ENCODE results near the gene ADI1.

The ADI1 gene

GRCh38 chr2:3451926-3452671 lies 67.2 kb downstream of the ADI1 start:
- Histone ChIP-seq H4K20me1 (ENCODE audit: insufficient read depth, low read length) (no peaks in the 10 kb centered on the region), H2AFZ (ENCODE audit: low read length) (no peak overlapping the region), H3K27me3 (ENCODE audit: insufficient read depth, low read length) (no peaks in the 10 kb centered on the region), H3K9ac (ENCODE audit: low read length) (no peak overlapping the region), H3K4me1 (ENCODE audit: insufficient read depth, low read length, severe bottlenecking) (no peaks in the 10 kb centered on the region), H3F3A (ENCODE audit: insufficient read depth, low read length) (no peaks in the 10 kb centered on the region), H3K9me2 (ENCODE audit: low read depth, low read length) (no peaks in the 10 kb centered on the region), H3K4me3 (ENCODE audit: low read depth, low read length, poor library complexity, severe bottlenecking) (no peak overlapping the region), H3K79me2 (ENCODE audit: insufficient read depth, low read length) (no peaks in the 10 kb centered on the region), H3K36me3 (ENCODE audit: insufficient read depth, low read length) (peaks cover 50% of the 10 kb centered on the region), H3K27ac (ENCODE audit: low read depth, low read length, poor library complexity, severe bottlenecking) (no peak overlapping the region), H3K9me3 (ENCODE audit: low read length) (no peaks in the 10 kb centered on the region), H3K4me2 (ENCODE audit: low read length) (no peak overlapping the region)
- TF ChIP-seq CTCF (IDR thresholded peaks at IDR 0.05; ENCODE audit: low read length), result no peak

- Histone ChIP-seq H3K79me2 (ENCODE audit: insufficient read depth, low read length) (no peaks in the 10 kb centered on the region), H3K27ac (ENCODE audit: low read depth, low read length, poor library complexity, severe bottlenecking) (no peak overlapping the region), H3K9me3 (ENCODE audit: low read length) (no peaks in the 10 kb centered on the region), H3K4me1 (ENCODE audit: insufficient read depth, low read length, severe bottlenecking) (no peaks in the 10 kb centered on the region), H3K4me2 (ENCODE audit: low read length) (no peak overlapping the region), H3K9ac (ENCODE audit: low read length) (no peak overlapping the region), H3K9me2 (ENCODE audit: low read depth, low read length) (no peaks in the 10 kb centered on the region), H3F3A (ENCODE audit: insufficient read depth, low read length) (no peaks in the 10 kb centered on the region), H3K4me3 (ENCODE audit: low read depth, low read length, poor library complexity, severe bottlenecking) (no peak overlapping the region), H3K36me3 (ENCODE audit: insufficient read depth, low read length) (peaks cover 51% of the 10 kb centered on the region), H3K27me3 (ENCODE audit: insufficient read depth, low read length) (no peaks in the 10 kb centered on the region), H2AFZ (ENCODE audit: low read length) (no peak overlapping the region), H4K20me1 (ENCODE audit: insufficient read depth, low read length) (no peaks in the 10 kb centered on the region)
- TF ChIP-seq CTCF (IDR thresholded peaks at IDR 0.05; ENCODE audit: low read length), result no peak
- TF ChIP-seq EZH2 (IDR thresholded peaks at IDR 0.05; ENCODE audit: borderline replicate concordance, low read length), result no peak
Observed at GRCh38 chr2:3451169-3451568, 68.2 kb downstream of the ADI1 start.

GRCh38 chr2:3450385-3451010 lies 68.8 kb downstream of the ADI1 start:
- no peak overlapping the region for H2AFZ ChIP-seq (ENCODE audit: low read length)
- no peak overlapping the region for H3K27ac ChIP-seq (ENCODE audit: low read depth, low read length, poor library complexity, severe bottlenecking)
- no peaks in the 10 kb centered on the region for H3K9me2 ChIP-seq (ENCODE audit: low read depth, low read length)
- H3K4me1 ChIP-seq (ENCODE audit: insufficient read depth, low read length, severe bottlenecking), result no peaks in the 10 kb centered on the region
- no peaks in the 10 kb centered on the region for H3K79me2 ChIP-seq (ENCODE audit: insufficient read depth, low read length)
- no peaks in the 10 kb centered on the region for H3K27me3 ChIP-seq (ENCODE audit: insufficient read depth, low read length)
- H3F3A ChIP-seq (ENCODE audit: insufficient read depth, low read length), result no peaks in the 10 kb centered on the region
- peaks cover 51% of the 10 kb centered on the region for H3K36me3 ChIP-seq (ENCODE audit: insufficient read depth, low read length)
- TF ChIP-seq EZH2 (IDR thresholded peaks at IDR 0.05; ENCODE audit: borderline replicate concordance, low read length), result no peak
- TF ChIP-seq CTCF (IDR thresholded peaks at IDR 0.05; ENCODE audit: low read length), result no peak
- no peaks in the 10 kb centered on the region for H4K20me1 ChIP-seq (ENCODE audit: insufficient read depth, low read length)
- no peak overlapping the region for H3K4me3 ChIP-seq (ENCODE audit: low read depth, low read length, poor library complexity, severe bottlenecking)
- no peaks in the 10 kb centered on the region for H3K9me3 ChIP-seq (ENCODE audit: low read length)
- H3K9ac ChIP-seq (ENCODE audit: low read length), result no peak overlapping the region
- H3K4me2 ChIP-seq (ENCODE audit: low read length), result no peak overlapping the region
